HepG2 (cell line): ENCODE data around the gene PPCDC. TPM values are rescaled to one million over a fixed set of nuclear protein-coding genes. Genes with fewer than 3 reads are reported as not detected.
A peak's percentile ranks its signal among the peaks of the same experiment; 100 is the strongest.

Experiments
- AKNA ChIP-seq: sonication (generic); formaldehyde crosslinking; IDR thresholded peaks from 2 replicates; pipeline ENCODE4 v1.4.0; 2020; ENCODE audit warnings: missing genetic modification reagents, borderline replicate concordance
- CEBPB ChIP-seq: IDR thresholded peaks from 2 replicates; pipeline ENCODE4 v1.6.1; 2011; ENCODE audit warnings: low read depth, low read length, improper control_type of control experiment, borderline replicate concordance
- FLYWCH1 ChIP-seq: sonication (generic); formaldehyde crosslinking; IDR thresholded peaks from 2 replicates; pipeline ENCODE4 v1.8.1; 2023; ENCODE audit warnings: mild to moderate bottlenecking, missing genetic modification reagents
- KDM1A ChIP-seq: IDR thresholded peaks from 2 replicates; pipeline ENCODE4 v1.6.1; 2016; ENCODE audit warnings: missing compliant biosample characterization
- NFIB ChIP-seq: sonication (generic); formaldehyde crosslinking; IDR thresholded peaks from 2 replicates; pipeline ENCODE4 v1.9.0; 2021; ENCODE audit warnings: missing genetic modification reagents, mild to moderate bottlenecking, borderline replicate concordance
- TEAD3 ChIP-seq: optimal IDR thresholded peaks from 2 replicates; pipeline ENCODE3; 2016; ENCODE audit warnings: borderline replicate concordance
- THAP8 ChIP-seq: sonication (generic); formaldehyde crosslinking; IDR thresholded peaks from 2 replicates; pipeline ENCODE4 v1.5.1; 2020; ENCODE audit warnings: missing genetic modification reagents, mild to moderate bottlenecking, borderline replicate concordance
- ZBTB46 ChIP-seq: sonication (generic); formaldehyde crosslinking; IDR thresholded peaks from 2 replicates; pipeline ENCODE4 v1.4.0; 2020; ENCODE audit warnings: mild to moderate bottlenecking, missing genetic modification reagents, borderline replicate concordance
- ZNF235 ChIP-seq: sonication (generic); formaldehyde crosslinking; IDR thresholded peaks from 2 replicates; pipeline ENCODE4 v1.8.1; 2023; ENCODE audit warnings: mild to moderate bottlenecking, missing genetic modification reagents, borderline replicate concordance
- ZNF337 ChIP-seq: sonication (generic); formaldehyde crosslinking; IDR thresholded peaks from 2 replicates; pipeline ENCODE4 v1.5.1; 2020; ENCODE audit warnings: missing genetic modification reagents, low read depth, mild to moderate bottlenecking, borderline replicate concordance
- ZNF451 ChIP-seq: sonication (generic); formaldehyde crosslinking; IDR thresholded peaks from 2 replicates; pipeline ENCODE4 v1.5.0; 2020; ENCODE audit warnings: mild to moderate bottlenecking, missing genetic modification reagents
- ZNF530 ChIP-seq: sonication (generic); formaldehyde crosslinking; IDR thresholded peaks from 2 replicates; pipeline ENCODE4 v1.5.0; 2020; ENCODE audit warnings: low read depth, mild to moderate bottlenecking, missing genetic modification reagents
- ZNF720 ChIP-seq: sonication (generic); formaldehyde crosslinking; IDR thresholded peaks from 2 replicates; pipeline ENCODE4 v1.4.0; 2020; ENCODE audit warnings: missing genetic modification reagents
- polyA plus RNA-seq, 8 experiments: library from polyadenylated mRNA; depleted of rRNA in 3 of 8; stranded (reverse) in 7 of 8; unstranded in 1 of 8; fragments of >200 nt; fragmentation: Illumina TruSeq in 4 of 8; extraction: Trizol in 4 of 8; gene quantifications; 2 replicates each; pipeline versions ENCODE4 v1.2.1 to v1.2.3, GENCODE V29; 2011 to 2016; ENCODE audit warnings: low read depth in 4 of 8, missing spikeins in 1 of 8, mixed read lengths in 1 of 8; ENCODE audit not compliant: insufficient read depth in 1 of 8
- total RNA-seq, 5 experiments: library from RNA; depleted of rRNA; stranded (reverse); fragments of >200 nt; fragmentation: Illumina TruSeq; extraction: Trizol; gene quantifications; 2 replicates each; pipeline ENCODE4 v1.2.3, GENCODE V29; 2016; ENCODE audit warnings: low read depth in 1 of 5
- TF ChIP-seq, protein P1 (sequence below): sonication (generic); formaldehyde crosslinking; IDR thresholded peaks from 2 replicates; pipeline ENCODE4 v1.4.0; 2020; ENCODE audit warnings: missing genetic modification reagents
- TF ChIP-seq, protein P2 (sequence below): sonication (generic); formaldehyde crosslinking; IDR thresholded peaks from 2 replicates; pipeline ENCODE4 v1.5.0; 2020; ENCODE audit warnings: missing genetic modification reagents

The PPCDC gene
- total and polyA plus RNA-seq, 2 of the 13 experiments (the other 11 are each of a cell fraction or from before 2014, with no cell fraction given): 12.3 to 12.8 TPM

- TF ChIP-seq, protein P1, sequence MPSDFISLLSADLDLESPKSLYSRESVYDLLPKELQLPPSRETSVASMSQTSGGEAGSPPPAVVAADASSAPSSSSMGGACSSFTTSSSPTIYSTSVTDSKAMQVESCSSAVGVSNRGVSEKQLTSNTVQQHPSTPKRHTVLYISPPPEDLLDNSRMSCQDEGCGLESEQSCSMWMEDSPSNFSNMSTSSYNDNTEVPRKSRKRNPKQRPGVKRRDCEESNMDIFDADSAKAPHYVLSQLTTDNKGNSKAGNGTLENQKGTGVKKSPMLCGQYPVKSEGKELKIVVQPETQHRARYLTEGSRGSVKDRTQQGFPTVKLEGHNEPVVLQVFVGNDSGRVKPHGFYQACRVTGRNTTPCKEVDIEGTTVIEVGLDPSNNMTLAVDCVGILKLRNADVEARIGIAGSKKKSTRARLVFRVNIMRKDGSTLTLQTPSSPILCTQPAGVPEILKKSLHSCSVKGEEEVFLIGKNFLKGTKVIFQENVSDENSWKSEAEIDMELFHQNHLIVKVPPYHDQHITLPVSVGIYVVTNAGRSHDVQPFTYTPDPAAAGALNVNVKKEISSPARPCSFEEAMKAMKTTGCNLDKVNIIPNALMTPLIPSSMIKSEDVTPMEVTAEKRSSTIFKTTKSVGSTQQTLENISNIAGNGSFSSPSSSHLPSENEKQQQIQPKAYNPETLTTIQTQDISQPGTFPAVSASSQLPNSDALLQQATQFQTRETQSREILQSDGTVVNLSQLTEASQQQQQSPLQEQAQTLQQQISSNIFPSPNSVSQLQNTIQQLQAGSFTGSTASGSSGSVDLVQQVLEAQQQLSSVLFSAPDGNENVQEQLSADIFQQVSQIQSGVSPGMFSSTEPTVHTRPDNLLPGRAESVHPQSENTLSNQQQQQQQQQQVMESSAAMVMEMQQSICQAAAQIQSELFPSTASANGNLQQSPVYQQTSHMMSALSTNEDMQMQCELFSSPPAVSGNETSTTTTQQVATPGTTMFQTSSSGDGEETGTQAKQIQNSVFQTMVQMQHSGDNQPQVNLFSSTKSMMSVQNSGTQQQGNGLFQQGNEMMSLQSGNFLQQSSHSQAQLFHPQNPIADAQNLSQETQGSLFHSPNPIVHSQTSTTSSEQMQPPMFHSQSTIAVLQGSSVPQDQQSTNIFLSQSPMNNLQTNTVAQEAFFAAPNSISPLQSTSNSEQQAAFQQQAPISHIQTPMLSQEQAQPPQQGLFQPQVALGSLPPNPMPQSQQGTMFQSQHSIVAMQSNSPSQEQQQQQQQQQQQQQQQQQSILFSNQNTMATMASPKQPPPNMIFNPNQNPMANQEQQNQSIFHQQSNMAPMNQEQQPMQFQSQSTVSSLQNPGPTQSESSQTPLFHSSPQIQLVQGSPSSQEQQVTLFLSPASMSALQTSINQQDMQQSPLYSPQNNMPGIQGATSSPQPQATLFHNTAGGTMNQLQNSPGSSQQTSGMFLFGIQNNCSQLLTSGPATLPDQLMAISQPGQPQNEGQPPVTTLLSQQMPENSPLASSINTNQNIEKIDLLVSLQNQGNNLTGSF: peak; percentile 63; the same call in 1 of the 2 replicates
- TF ChIP-seq CEBPB (no peak), NFIB (CRISPR knock-in tag) (no peak), AKNA (CRISPR knock-in tag) (no peak), ZNF235 (no peak), ZNF530 (CRISPR knock-in tag) (no peak), TEAD3 (peak; percentile 89), KDM1A (no peak), FLYWCH1 (CRISPR knock-in tag) (no peak), ZBTB46 (CRISPR knock-in tag) (no peak), ZNF720 (CRISPR knock-in tag) (no peak), ZNF451 (CRISPR knock-in tag) (0 out of 2 replicates have a peak, but pooled peaks have one; percentile 10), THAP8 (no peak; the same call in 1 of the 2 replicates), ZNF337 (CRISPR knock-in tag) (no peak)
- TF ChIP-seq, protein P2, sequence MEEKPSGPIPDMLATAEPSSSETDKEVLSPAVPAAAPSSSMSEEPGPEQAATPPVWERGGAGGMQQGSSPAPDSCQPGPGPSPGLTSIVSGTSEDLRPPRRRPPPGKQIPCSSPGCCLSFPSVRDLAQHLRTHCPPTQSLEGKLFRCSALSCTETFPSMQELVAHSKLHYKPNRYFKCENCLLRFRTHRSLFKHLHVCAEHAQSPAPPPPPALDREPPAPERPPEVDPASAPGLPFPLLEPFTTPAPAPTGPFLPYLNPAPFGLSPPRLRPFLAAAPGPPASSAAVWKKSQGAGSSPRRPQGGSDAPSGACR (CRISPR knock-in tag): no peak
Measured at GRCh38 chr15:75023181-75023871, at the start of gene PPCDC (continued).
